Astrocyte of the spinal cord (primary cell): ENCODE measurements around the gene TMPRSS9.

ENCODE experiments used
- DNase-seq: peaks from one replicate; pipeline ENCODE4 v3.0.0; 2011; ENCODE audit warnings: low read depth, low spot score
- H3K4me3 ChIP-seq: 2 replicates; pipeline ENCODE4 v1.5.1; 2011; ENCODE audit warnings: low read depth, mild to moderate bottlenecking, low read length, moderate library complexity
- in situ Hi-C: cut with HindIII; loops from 2 replicates; pipeline ENCODE4 v1.10.0; 2017; ENCODE audit warnings: low sequenced_read_pairs
- TF ChIP-seq, protein P1 (sequence below): IDR thresholded peaks from 2 replicates; pipeline ENCODE4 v1.5.1; 2012; ENCODE audit warnings: low read depth, mild to moderate bottlenecking, low read length, inconsistent platforms

The TMPRSS9 gene

GRCh38 chr19:2365201-2365970, 5.3 kb downstream of the TMPRSS9 start:
- DNase-seq = no peak
- no peak overlapping the region for H3K4me3 ChIP-seq
- TF ChIP-seq, protein P1, sequence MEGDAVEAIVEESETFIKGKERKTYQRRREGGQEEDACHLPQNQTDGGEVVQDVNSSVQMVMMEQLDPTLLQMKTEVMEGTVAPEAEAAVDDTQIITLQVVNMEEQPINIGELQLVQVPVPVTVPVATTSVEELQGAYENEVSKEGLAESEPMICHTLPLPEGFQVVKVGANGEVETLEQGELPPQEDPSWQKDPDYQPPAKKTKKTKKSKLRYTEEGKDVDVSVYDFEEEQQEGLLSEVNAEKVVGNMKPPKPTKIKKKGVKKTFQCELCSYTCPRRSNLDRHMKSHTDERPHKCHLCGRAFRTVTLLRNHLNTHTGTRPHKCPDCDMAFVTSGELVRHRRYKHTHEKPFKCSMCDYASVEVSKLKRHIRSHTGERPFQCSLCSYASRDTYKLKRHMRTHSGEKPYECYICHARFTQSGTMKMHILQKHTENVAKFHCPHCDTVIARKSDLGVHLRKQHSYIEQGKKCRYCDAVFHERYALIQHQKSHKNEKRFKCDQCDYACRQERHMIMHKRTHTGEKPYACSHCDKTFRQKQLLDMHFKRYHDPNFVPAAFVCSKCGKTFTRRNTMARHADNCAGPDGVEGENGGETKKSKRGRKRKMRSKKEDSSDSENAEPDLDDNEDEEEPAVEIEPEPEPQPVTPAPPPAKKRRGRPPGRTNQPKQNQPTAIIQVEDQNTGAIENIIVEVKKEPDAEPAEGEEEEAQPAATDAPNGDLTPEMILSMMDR = no peak
- in situ Hi-C loops = no loop called here

GRCh38 chr19:2371656-2372055, 11.6 kb downstream of the TMPRSS9 start:
- no peak for DNase-seq
- H3K4me3 ChIP-seq = no peak overlapping the region
- in situ Hi-C loops = no loop called here
- TF ChIP-seq, protein P1 = no peak

- TF ChIP-seq, protein P1 = no peak
- no peak for DNase-seq
- in situ Hi-C loops = no loop called here
- no peak overlapping the region for H3K4me3 ChIP-seq
These were observed 12.1 kb downstream of the TMPRSS9 start for GRCh38 chr19:2372076-2372612.

DNA sequence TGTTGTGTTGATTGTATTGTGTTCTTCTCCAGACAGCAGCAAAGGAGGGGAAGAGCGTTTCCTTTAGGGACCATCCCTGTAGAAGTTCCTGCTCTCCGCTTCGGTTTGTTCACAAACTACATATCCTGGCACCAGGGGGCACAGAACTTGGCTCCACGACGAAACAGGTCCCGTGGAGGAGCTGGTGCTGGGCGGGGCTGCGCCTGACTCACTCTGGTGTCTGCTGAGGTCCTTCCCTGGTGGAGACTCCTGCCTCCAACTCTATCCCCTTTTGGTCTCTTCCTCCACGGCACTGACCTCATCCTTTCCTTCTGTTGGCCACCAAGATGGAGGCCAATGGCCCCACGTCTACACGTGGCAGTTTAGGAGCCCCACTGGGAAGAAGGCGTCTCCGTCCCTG, 14.7 kb downstream of the TMPRSS9 start:
- TF ChIP-seq, protein P1 = no peak
- in situ Hi-C loops = no loop called here
- DNase-seq = no peak

GRCh38 chr19:2375353-2376121, 15.5 kb downstream of the TMPRSS9 start:
- TF ChIP-seq, protein P1 = no peak
- DNase-seq = no peak
- in situ Hi-C loops = no loop called here
- H3K4me3 ChIP-seq = no peak overlapping the region

More for the DNA sequence above, 14.7 kb downstream of the TMPRSS9 start:
- H3K4me3 ChIP-seq = no peak overlapping the region

- no peak for DNase-seq
- no peak overlapping the region for H3K4me3 ChIP-seq
- TF ChIP-seq, protein P1 = no peak
- in situ Hi-C loops = no loop called here
These were observed 16.9 kb downstream of the TMPRSS9 start for GRCh38 chr19:2376784-2377519.
